HFFc6 (cell line): ENCODE data around the gene GTPBP1. TPM values are rescaled to one million over a fixed set of nuclear protein-coding genes. Genes with fewer than 3 reads are reported as not detected.

Experiments
- DNase-seq: peaks from one replicate; pipeline ENCODE4 v3.0.0-alpha.2; 2018
- H3K27ac Mint-ChIP-seq: 2 replicates; pipeline ENCODE4 v1.8.0; 2020; ENCODE audit warnings: mild to moderate bottlenecking, mixed read lengths
- H3K27me3 Mint-ChIP-seq: 2 replicates; pipeline ENCODE4 v1.8.0; 2021; ENCODE audit warnings: mild to moderate bottlenecking, moderate library complexity, mixed read lengths; ENCODE audit not compliant: insufficient read depth
- H3K36me3 Mint-ChIP-seq: 2 replicates; pipeline ENCODE4 v1.8.0; 2021; ENCODE audit warnings: low read depth, mixed read lengths
- H3K4me1 Mint-ChIP-seq: 2 replicates; pipeline ENCODE4 v1.8.0; 2020; ENCODE audit warnings: low read depth, mixed read lengths
- H3K4me3 Mint-ChIP-seq: 2 replicates; pipeline ENCODE4 v1.8.0; 2020; ENCODE audit warnings: mild to moderate bottlenecking, moderate library complexity, mixed read lengths
- H3K9me3 Mint-ChIP-seq: 2 replicates; pipeline ENCODE4 v1.8.0; 2020; ENCODE audit warnings: mild to moderate bottlenecking, mixed read lengths
- CTCF ChIP-seq: fragments of 200-600 bp; sonication (generic); IDR thresholded peaks from 2 replicates; pipeline ENCODE4 v1.5.0; 2021; ENCODE audit warnings: antibody characterized with exemption, mild to moderate bottlenecking
- total RNA-seq, 6 experiments: library from RNA; stranded (reverse); fragmentation: NEBNext Ultra II Directional; extraction: Animal tissue kit (Norgen Biotek cat#: 25700); gene quantifications; 2 replicates in 1 of 6; 3 replicates in 5 of 6; pipeline ENCODE4 v1.2.3, GENCODE V29; 2021

The GTPBP1 gene
- total RNA-seq, 6 experiments from 2014 or later: 32.1 to 40.8 (median 38.4) TPM

GRCh38 chr22:38759005-38759404 is 53.3 kb downstream of the GTPBP1 start:
- peaks cover 1% of the 10 kb centered on the region for H3K27me3 Mint-ChIP-seq
- no peaks in the 10 kb centered on the region for H3K36me3 Mint-ChIP-seq
- no peaks in the 10 kb centered on the region for H3K9me3 Mint-ChIP-seq
- peaks cover 38% of the 10 kb centered on the region for H3K4me1 Mint-ChIP-seq
- H3K27ac Mint-ChIP-seq: no peak overlapping the region
- no peak for DNase-seq
- TF ChIP-seq CTCF: no peak
- H3K4me3 Mint-ChIP-seq: no peak overlapping the region

GRCh38 chr22:38760477-38761201 is 54.9 kb downstream of the GTPBP1 start:
- H3K9me3 Mint-ChIP-seq: no peaks in the 10 kb centered on the region
- no peak for TF ChIP-seq CTCF
- peaks cover 37% of the 10 kb centered on the region for H3K4me1 Mint-ChIP-seq
- no peak overlapping the region for H3K4me3 Mint-ChIP-seq
- no peak for DNase-seq
- no peaks in the 10 kb centered on the region for H3K36me3 Mint-ChIP-seq
- no peak overlapping the region for H3K27ac Mint-ChIP-seq
- peaks cover 1% of the 10 kb centered on the region for H3K27me3 Mint-ChIP-seq

- DNase-seq: no peak
- Mint-ChIP-seq H3K4me1 (peaks cover 41% of the 10 kb centered on the region), H3K9me3 (no peaks in the 10 kb centered on the region), H3K4me3 (no peak overlapping the region), H3K27ac (no peak overlapping the region), H3K36me3 (no peaks in the 10 kb centered on the region), H3K27me3 (peaks cover 1% of the 10 kb centered on the region)
- no peak for TF ChIP-seq CTCF
These were observed 55.7 kb downstream of the GTPBP1 start for GRCh38 chr22:38761202-38762162.

GRCh38 chr22:38762551-38762983 is 56.8 kb downstream of the GTPBP1 start:
- Mint-ChIP-seq H3K27ac (no peak overlapping the region), H3K36me3 (no peaks in the 10 kb centered on the region), H3K9me3 (no peaks in the 10 kb centered on the region), H3K4me3 (no peak overlapping the region), H3K4me1 (peaks cover 30% of the 10 kb centered on the region), H3K27me3 (peaks cover 1% of the 10 kb centered on the region; the same call in 1 of the 2 replicates)
- no peak for TF ChIP-seq CTCF
- DNase-seq: no peak

GRCh38 chr22:38766076-38766777 is 60.5 kb downstream of the GTPBP1 start:
- Mint-ChIP-seq H3K9me3 (no peaks in the 10 kb centered on the region), H3K4me3 (no peak overlapping the region), H3K27me3 (peaks cover 1% of the 10 kb centered on the region; the same call in 1 of the 2 replicates), H3K4me1 (peaks cover 22% of the 10 kb centered on the region), H3K27ac (no peak overlapping the region), H3K36me3 (no peaks in the 10 kb centered on the region)
- peak; percentile 78 for DNase-seq
- TF ChIP-seq CTCF: peak; percentile 85
